H1 (cell line): Measurements from ENCODE around the gene GGT6. TPM values are rescaled to one million over a fixed set of nuclear protein-coding genes. Genes with fewer than 3 reads are reported as not detected.

Experiments
- CTCF ChIA-PET: fragments of 300-600 bp; sonication (Branson Sonifier 250); formaldehyde crosslinking; loops from one replicate; lab custom pipeline; 2021; ENCODE audit not compliant: partially characterized antibody; lab: Charles Lee
- POLR2A ChIA-PET: fragments of 300-600 bp; sonication (Branson Sonifier 250); formaldehyde crosslinking; loops from one replicate; lab custom pipeline; 2021; ENCODE audit warnings: inconsistent platforms; ENCODE audit not compliant: partially characterized antibody; lab: Charles Lee
- DNase-seq, 2 experiments: peaks; one replicate each; pipeline versions ENCODE4 v3.0.0 to v3.0.0-alpha.2; 2010 to 2022; ENCODE audit warnings: low spot score in 2 of 2, low read depth in 1 of 2, mixed read lengths in 1 of 2
- FAIRE-seq: peaks from 2 replicates; lab custom pipeline; 2011; peaks lifted over from hg19 to GRCh38; lab: Jason Lieb, UNC
- H2AFZ ChIP-seq: 2 replicates; pipeline ENCODE4 v1.8.1; 2012; ENCODE audit warnings: low read length, inconsistent platforms
- H2AK5ac ChIP-seq: 2 replicates; pipeline ENCODE4 v1.6.1; 2013; ENCODE audit warnings: low read depth, low read length
- H2BK120ac ChIP-seq: replicated peaks from 2 replicates; pipeline ENCODE3; 2013; ENCODE audit warnings: low read depth, low read length, inconsistent platforms
- H2BK12ac ChIP-seq: 2 replicates; pipeline ENCODE4 v1.6.1; 2013; ENCODE audit warnings: low read depth, low read length
- H2BK15ac ChIP-seq: 2 replicates; pipeline ENCODE4 v1.6.1; 2013; ENCODE audit warnings: low read length
- H2BK20ac ChIP-seq: 2 replicates; pipeline ENCODE4 v1.6.1; 2013; ENCODE audit warnings: low read length
- H2BK5ac ChIP-seq: 2 replicates; pipeline ENCODE4 v1.6.1; 2013; ENCODE audit warnings: low read depth, low read length
- H3K14ac ChIP-seq: 2 replicates; pipeline ENCODE4 v1.6.1; 2013; ENCODE audit warnings: inconsistent platforms; ENCODE audit not compliant: insufficient read length
- H3K18ac ChIP-seq: 2 replicates; pipeline ENCODE4 v1.6.1; 2013; ENCODE audit warnings: low read length; ENCODE audit errors: extremely low read depth
- H3K23ac ChIP-seq: 2 replicates; pipeline ENCODE4 v1.6.1; 2013; ENCODE audit warnings: inconsistent platforms; ENCODE audit not compliant: insufficient read length
- H3K23me2 ChIP-seq: 2 replicates; pipeline ENCODE4 v1.6.1; 2013; ENCODE audit warnings: low read depth, low read length
- H3K27ac ChIP-seq: 2 replicates; pipeline ENCODE4 v1.6.1; 2011; ENCODE audit warnings: low read depth, low read length, inconsistent platforms
- H3K27me3 ChIP-seq, 4 experiments: replicated peaks in 1 of 4; 1 replicate in 1 of 4; 2 replicates in 3 of 4; pipeline versions ENCODE4 v1.6.1 to v1.8.1; 2011 to 2013; ENCODE audit warnings: low read length in 3 of 4, mild to moderate bottlenecking in 3 of 4, inconsistent platforms in 2 of 4, mixed read lengths in 2 of 4, moderate library complexity in 1 of 4; ENCODE audit not compliant: control insufficient read depth in 3 of 4, insufficient read depth in 3 of 4; ENCODE audit errors: extremely low read depth in 1 of 4
- H3K36me3 ChIP-seq, 4 experiments: 2 replicates each; pipeline versions ENCODE4 v1.6.1 to v1.8.1; 2011 to 2013; ENCODE audit warnings: mild to moderate bottlenecking in 4 of 4, low read length in 3 of 4, moderate library complexity in 2 of 4, control low read depth in 1 of 4, inconsistent platforms in 1 of 4; ENCODE audit not compliant: insufficient read depth in 4 of 4, control insufficient read depth in 2 of 4
- H3K4ac ChIP-seq: replicated peaks from 2 replicates; pipeline ENCODE3; 2013; ENCODE audit warnings: low read length, low read depth, mixed read lengths, inconsistent platforms; ENCODE audit not compliant: insufficient read length
- H3K4me1 ChIP-seq, 4 experiments: replicated peaks in 1 of 4; 1 replicate in 1 of 4; 2 replicates in 3 of 4; pipeline versions ENCODE4 v1.6.1 to v1.8.1; 2011 to 2013; ENCODE audit warnings: low read length in 3 of 4, inconsistent platforms in 2 of 4, mixed read lengths in 1 of 4; ENCODE audit not compliant: insufficient read depth in 4 of 4, control insufficient read depth in 3 of 4
- H3K4me2 ChIP-seq, 2 experiments: 2 replicates each; pipeline versions ENCODE4 v1.6.1 to v1.8.1; 2011 to 2013; ENCODE audit warnings: low read depth in 2 of 2, low read length in 2 of 2, control low read depth in 1 of 2, inconsistent platforms in 1 of 2, mild to moderate bottlenecking in 1 of 2; ENCODE audit not compliant: insufficient read depth in 1 of 2
- H3K4me3 ChIP-seq, 4 experiments: fragments of 200-600, 300-600 bp in 1 of 4; sonication (generic), shearing (Covaris generic), sonication (Bioruptor Twin) in 1 of 4; 2 replicates each; pipeline versions ENCODE4 v1.5.1 to v1.8.1; 2011 to 2016; ENCODE audit warnings: low read length in 4 of 4, low read depth in 3 of 4, control low read depth in 2 of 4, inconsistent platforms in 2 of 4, mild to moderate bottlenecking in 2 of 4, mixed read lengths in 1 of 4, moderate library complexity in 1 of 4; ENCODE audit not compliant: insufficient read depth in 2 of 4; ENCODE audit errors: extremely low read depth in 1 of 4
- H3K56ac ChIP-seq: replicated peaks from 2 replicates; pipeline ENCODE3; 2013; ENCODE audit warnings: low read depth, mild to moderate bottlenecking, mixed read lengths, low read length, inconsistent platforms; ENCODE audit not compliant: insufficient read length
- H3K79me1 ChIP-seq: 2 replicates; pipeline ENCODE4 v1.6.1; 2013; ENCODE audit warnings: low read depth, low read length, control low read depth
- H3K79me2 ChIP-seq, 2 experiments: 2 replicates each; pipeline versions ENCODE4 v1.6.1 to v1.8.1; 2012 to 2013; ENCODE audit warnings: low read length in 2 of 2, mild to moderate bottlenecking in 2 of 2, inconsistent platforms in 1 of 2; ENCODE audit not compliant: insufficient read depth in 2 of 2, control insufficient read depth in 1 of 2
- H3K9ac ChIP-seq, 4 experiments: replicated peaks in 1 of 4; 1 replicate in 1 of 4; 2 replicates in 3 of 4; pipeline versions ENCODE4 v1.6.1 to v1.8.1; 2011 to 2013; ENCODE audit warnings: low read depth in 3 of 4, low read length in 3 of 4, control low read depth in 2 of 4, mild to moderate bottlenecking in 2 of 4, moderate library complexity in 2 of 4, inconsistent platforms in 1 of 4; ENCODE audit errors: extremely low read depth in 1 of 4
- H3K9me3 ChIP-seq, 2 experiments: 2 replicates each; pipeline versions ENCODE4 v1.6.1 to v1.8.1; 2012 to 2013; ENCODE audit warnings: mild to moderate bottlenecking in 2 of 2, moderate library complexity in 2 of 2, control low read depth in 1 of 2, inconsistent platforms in 1 of 2, low read depth in 1 of 2, low read length in 1 of 2, mixed read lengths in 1 of 2; ENCODE audit not compliant: insufficient read depth in 2 of 2
- H4K20me1 ChIP-seq, 2 experiments: replicated peaks in 1 of 2; 2 replicates each; pipeline versions ENCODE3 to v1.8.1; 2011 to 2013; ENCODE audit warnings: inconsistent platforms in 2 of 2, low read length in 2 of 2, mild to moderate bottlenecking in 1 of 2; ENCODE audit not compliant: insufficient read depth in 2 of 2, control insufficient read depth in 1 of 2
- H4K5ac ChIP-seq: 2 replicates; pipeline ENCODE4 v1.6.1; 2013; ENCODE audit warnings: low read length, low read depth, mixed read lengths, inconsistent platforms; ENCODE audit not compliant: insufficient read length
- H4K8ac ChIP-seq: 2 replicates; pipeline ENCODE4 v1.8.0; 2013; ENCODE audit warnings: mild to moderate bottlenecking, moderate library complexity, low read length, inconsistent platforms; ENCODE audit not compliant: insufficient read depth; ENCODE audit errors: extremely low read depth
- H4K91ac ChIP-seq: replicated peaks from 2 replicates; pipeline ENCODE3; 2013; ENCODE audit warnings: low read length, mixed read lengths, inconsistent platforms; ENCODE audit not compliant: insufficient read length
- ASH2L ChIP-seq: fragments of 200-600, 300-600 bp; sonication (generic); IDR thresholded peaks from one replicate; pipeline ENCODE4 v1.7.1; 2017; ENCODE audit warnings: low read length
- BACH1 ChIP-seq: IDR thresholded peaks from 2 replicates; pipeline ENCODE4 v1.6.1; 2012; ENCODE audit warnings: low read length, improper control_type of control experiment
- CBX5 ChIP-seq: fragments of 300-800, 300-1000 bp; sonication (generic); IDR thresholded peaks from 2 replicates; pipeline ENCODE4 v1.7.1; 2016; ENCODE audit warnings: antibody characterized with exemption, low read length, low read depth
- CREB1 ChIP-seq: IDR thresholded peaks from 2 replicates; pipeline ENCODE4 v1.6.1; 2012; ENCODE audit warnings: inconsistent platforms
- EP300 ChIP-seq, 2 experiments: IDR thresholded peaks; 1 replicate in 1 of 2; 2 replicates in 1 of 2; pipeline ENCODE4 v1.6.1; 2011 to 2012; ENCODE audit warnings: low read depth in 2 of 2, low read length in 2 of 2, mild to moderate bottlenecking in 2 of 2, borderline replicate concordance in 1 of 2, inconsistent platforms in 1 of 2, moderate library complexity in 1 of 2
- KDM1A ChIP-seq: fragments of 200-600, 300-600 bp; sonication (generic); IDR thresholded peaks from 2 replicates; pipeline ENCODE4 v1.7.1; 2016; ENCODE audit warnings: mild to moderate bottlenecking, low read length, borderline replicate concordance
- KDM4A ChIP-seq: IDR thresholded peaks from one replicate; pipeline ENCODE4 v1.7.1; 2012; ENCODE audit warnings: low read depth, mild to moderate bottlenecking, moderate library complexity, low read length, inconsistent platforms; ENCODE audit not compliant: severe bottlenecking
- PHF8 ChIP-seq: fragments of 200-600 bp; sonication (generic); conservative IDR thresholded peaks from 2 replicates; pipeline ENCODE4 v1.7.1; 2012; ENCODE audit warnings: low read depth, mild to moderate bottlenecking, inconsistent platforms, low read length, moderate library complexity
- RAD21 ChIP-seq, 2 experiments: IDR thresholded peaks in 1 of 2; conservative IDR thresholded peaks in 1 of 2; 2 replicates each; pipeline ENCODE4 v1.6.1; 2011; ENCODE audit warnings: low read depth in 2 of 2, low read length in 2 of 2, improper control_type of control experiment in 1 of 2, inconsistent platforms in 1 of 2, mild to moderate bottlenecking in 1 of 2, moderate library complexity in 1 of 2
- SIRT6 ChIP-seq: IDR thresholded peaks from one replicate; pipeline ENCODE4 v1.7.1; 2012; ENCODE audit warnings: low read length, inconsistent platforms
- TCF12 ChIP-seq: IDR thresholded peaks from 2 replicates; pipeline ENCODE4 v1.6.1; 2011; ENCODE audit warnings: low read depth, mild to moderate bottlenecking, low read length
- USF2 ChIP-seq: IDR thresholded peaks from 2 replicates; pipeline ENCODE4 v1.6.1; 2011; ENCODE audit warnings: low read length, improper control_type of control experiment
- WGBS, 2 experiments: shearing (Covaris generic) in 1 of 2; methylation state at CpG; one replicate each; pipeline versions ENCODE4 v1.1.6 to v1.1.7; 2013 to 2015; ENCODE audit warnings: low lambda C conversion rate in 2 of 2, mixed read lengths in 2 of 2, inconsistent platforms in 1 of 2, low coverage in 1 of 2, missing lambda C conversion rate in 1 of 2; ENCODE audit not compliant: insufficient replicate concordance in 2 of 2, insufficient coverage in 1 of 2, insufficient read length in 1 of 2; ENCODE audit errors: extremely low coverage in 1 of 2, missing lambda C conversion rate in 1 of 2; 5-methylcytosine and 5-hydroxymethylcytosine counted together
- polyA plus RNA-seq, 7 experiments: library from polyadenylated mRNA; depleted of rRNA in 3 of 7; stranded (reverse) in 5 of 7; unstranded in 2 of 7; fragments of >200 nt in 5 of 7; fragments of 200-250 nt in 2 of 7; gene quantifications; 1 replicate in 5 of 7; 2 replicates in 1 of 7; 4 replicates in 1 of 7; pipeline versions ENCODE4 v1.2.1 to v1.2.3, GENCODE V29; 2011 to 2013; ENCODE audit warnings: missing spikeins in 2 of 7, mixed read lengths in 2 of 7
- total RNA-seq: library from RNA; stranded (reverse); fragmentation: NEBNext Ultra II Directional; extraction: Animal tissue kit (Norgen Biotek cat#: 25700); gene quantifications from 2 replicates; pipeline ENCODE4 v1.2.1, GENCODE V29; 2021

GGT6 gene
- total and polyA plus RNA-seq, 2 of the 8 experiments (the other 6 are each of a cell fraction or from before 2014, with no cell fraction given), result 0.18 TPM; not detected in 1

- Histone ChIP-seq H3K9me3 (no peaks in the 10 kb centered on the region), H3K27me3 (peaks cover 0 to 33% (median 25%) of the 10 kb centered on the region in 4 experiments; a peak in 6 of 7 replicates), H3K4ac (peak overlapping the region; percentile 53), H3K4me3 (no peak overlapping the region), H3K4me1 (no peaks in the 10 kb centered on the region), H4K20me1 (peaks cover 0 to 4% of the 10 kb centered on the region in 2 experiments), H3K27ac (no peak overlapping the region), H3K56ac (no peak overlapping the region), H2AFZ (no peak overlapping the region), H4K8ac (no peak overlapping the region), H2AK5ac (no peak overlapping the region), H3K18ac (no peak overlapping the region), H4K91ac (no peak overlapping the region), H2BK120ac (no peak overlapping the region), H2BK5ac (no peak overlapping the region), H2BK20ac (no peak overlapping the region), H3K9ac (no peak overlapping the region), H3K23me2 (no peaks in the 10 kb centered on the region; the same call in 1 of the 2 replicates), H3K36me3 (no peaks in the 10 kb centered on the region), H4K5ac (no peak overlapping the region), H3K79me2 (no peaks in the 10 kb centered on the region), H3K4me2 (no peak overlapping the region), H2BK15ac (no peak overlapping the region), H2BK12ac (no peak overlapping the region), H3K23ac (no peak overlapping the region), H3K14ac (no peak overlapping the region), H3K79me1 (no peaks in the 10 kb centered on the region)
- no peak for DNase-seq
- no peak for TF ChIP-seq EP300 (IDR thresholded peaks at IDR 0.05; ENCODE audit: borderline replicate concordance in 1 of 2, low read depth in 2 of 2, low read length in 2 of 2)
- TF ChIP-seq USF2, result no peak
- no peak for TF ChIP-seq TCF12
- TF ChIP-seq SIRT6, result no peak
- TF ChIP-seq RAD21 (IDR thresholded peaks at IDR 0.05 in 1 of 2, conservative IDR thresholded peaks at IDR 0.05 in 1 of 2; ENCODE audit: low read depth in 2 of 2, low read length in 2 of 2), result no peak
- TF ChIP-seq BACH1, result no peak
- no peak for TF ChIP-seq KDM1A
- TF ChIP-seq PHF8, result no peak
- TF ChIP-seq KDM4A, result no peak
- no peak for TF ChIP-seq ASH2L
- TF ChIP-seq CREB1, result no peak
- TF ChIP-seq CBX5, result no peak
- ChIA-PET POLR2A (interaction anchor here (0.8 to 37.1 kb wide), 3 partner anchors 20 to 99 kb away, joined by 3 to 546 read pairs (median 3); partner anchors contain the start of genes GGT6 and MYBBP1A), CTCF (interaction anchor here (0.6 to 1.0 kb wide), 4 partner anchors 8 to 73 kb away, joined by 3 read pairs; no protein-coding TSS in a partner anchor)
- FAIRE-seq, result no peak
- 83% methylated on average over 1 of the region's 1 CpG; no CpG with 5 or more reads in 1 of the 2 experiments for WGBS, 2 experiments
Measured at GRCh38 chr17:4527134-4527533, 33.2 kb downstream of the GGT6 start.
